DMS153 treated with DMSO at 0.1 percent for 48 hours (cell line): ENCODE results near the gene CENPA.
"Not testable (repeated sequence)": the region's sequence is repeated elsewhere in the genome, so short reads cannot be mapped to it uniquely, and the experiment has no call there.

Experiments
- DNase-seq: peaks from one replicate; lab custom pipeline; 2025; ENCODE audit not compliant: unreplicated experiment; lab: John Stamatoyannopoulos, UW

CENPA gene

GRCh38 chr2:26759845-26760244, 26.0 kb upstream of the CENPA start:
- DNase-seq: no peak

- DNase-seq: not testable (repeated sequence)
Observed at GRCh38 chr2:26760991-26761390, 24.9 kb upstream of the CENPA start.

- DNase-seq: no peak
Observed at GRCh38 chr2:26763019-26763418, 22.8 kb upstream of the CENPA start.

GRCh38 chr2:26764078-26764887, 21.6 kb upstream of the CENPA start, which contains the start of gene SLC35F6:
SLC35F6 (plus strand) TSS chr2:26764284; CDS start chr2:26764350, 66 bp downstream.
- DNase-seq: peak; percentile 53

- no peak for DNase-seq
Observed at GRCh38 chr2:26764906-26765305, 20.9 kb upstream of the CENPA start.

GRCh38 chr2:26765475-26766200, 20.2 kb upstream of the CENPA start:
- DNase-seq: no peak

GRCh38 chr2:26767129-26767528, 18.7 kb upstream of the CENPA start:
- no peak for DNase-seq

GRCh38 chr2:26767894-26768487, 17.9 kb upstream of the CENPA start:
- no peak for DNase-seq

- no peak for DNase-seq
Observed at GRCh38 chr2:26768759-26769088, 17.1 kb upstream of the CENPA start.

GRCh38 chr2:26769089-26769761, 16.6 kb upstream of the CENPA start:
- no peak for DNase-seq

GRCh38 chr2:26770986-26771586, 14.8 kb upstream of the CENPA start:
- no peak for DNase-seq

- DNase-seq: no peak
Observed at GRCh38 chr2:26772064-26773001, 13.5 kb upstream of the CENPA start.

GRCh38 chr2:26776195-26776800, 9.6 kb upstream of the CENPA start:
- DNase-seq: no peak

GRCh38 chr2:26778098-26778497, 7.8 kb upstream of the CENPA start:
- DNase-seq: no peak

- no peak for DNase-seq
Observed at GRCh38 chr2:26778507-26778906, 7.3 kb upstream of the CENPA start.

GRCh38 chr2:26780203-26780760, 5.6 kb upstream of the CENPA start:
- no peak for DNase-seq

GRCh38 chr2:26782876-26783704, 2.8 kb upstream of the CENPA start:
- DNase-seq: no peak

- DNase-seq: no peak
Observed at GRCh38 chr2:26784570-26785234, 1.2 kb upstream of the CENPA start.
